OCI-LY3 (cell line): ENCODE data around the gene PLPPR1.

Experiments
- H2AFZ ChIP-seq: fragments of 200-600, 300-600 bp; shearing (Covaris generic); 2 replicates; pipeline ENCODE4 v1.6.0; 2014; ENCODE audit warnings: antibody characterized with exemption, low read depth, low read length
- H3K27ac ChIP-seq: fragments of 200-600, 300-600 bp; sonication (generic); 2 replicates; pipeline ENCODE4 v1.5.1; 2014; ENCODE audit warnings: mild to moderate bottlenecking, low read length, moderate library complexity, mixed read lengths
- H3K27me3 ChIP-seq: fragments of 200-600, 300-600 bp; sonication (generic); 2 replicates; pipeline ENCODE4 v1.6.1; 2014; ENCODE audit warnings: low read depth, low read length, mixed read lengths
- H3K36me3 ChIP-seq: fragments of 200-600, 300-600 bp; sonication (generic); replicated peaks from 2 replicates; pipeline ENCODE3; 2014; ENCODE audit warnings: low read depth, low read length, mixed read lengths
- H3K4me1 ChIP-seq: fragments of 300-600, 200-600 bp; sonication (generic); 2 replicates; pipeline ENCODE4 v1.6.1; 2014; ENCODE audit warnings: low read length, mixed read lengths
- H3K4me2 ChIP-seq: fragments of 200-600, 300-600 bp; sonication (generic); 2 replicates; pipeline ENCODE4 v1.6.1; 2014; ENCODE audit warnings: low read length, mixed read lengths
- H3K4me3 ChIP-seq: fragments of 300-600, 200-600 bp; sonication (generic); 2 replicates; pipeline ENCODE4 v1.5.1; 2014; ENCODE audit warnings: antibody characterized with exemption, mild to moderate bottlenecking, low read length, moderate library complexity
- H3K79me2 ChIP-seq: fragments of 300-600, 200-600 bp; shearing (Covaris generic); 2 replicates; pipeline ENCODE4 v1.6.1; 2014; ENCODE audit warnings: mild to moderate bottlenecking, low read length, mixed read lengths
- H3K9ac ChIP-seq: fragments of 300-600, 200-600 bp; shearing (Covaris generic); 2 replicates; pipeline ENCODE4 v1.6.0; 2014; ENCODE audit warnings: mild to moderate bottlenecking, low read length, moderate library complexity
- H3K9me3 ChIP-seq: fragments of 200-600, 300-600 bp; shearing (Covaris generic); 2 replicates; pipeline ENCODE4 v1.6.1; 2014; ENCODE audit warnings: low read length, mixed read lengths; ENCODE audit not compliant: insufficient read depth
- H4K20me1 ChIP-seq: fragments of 200-600, 300-600 bp; sonication (generic); 2 replicates; pipeline ENCODE4 v1.6.1; 2016; ENCODE audit warnings: low read length, mixed read lengths; ENCODE audit not compliant: insufficient read depth
- CTCF ChIP-seq: fragments of 200-600, 300-600 bp; sonication (generic); IDR thresholded peaks from 2 replicates; pipeline ENCODE4 v1.5.1; 2014; ENCODE audit warnings: antibody characterized with exemption, low read length, low read depth
- EZH2phosphoT487 ChIP-seq: fragments of 200-600 bp; shearing (Covaris generic); IDR thresholded peaks from 2 replicates; pipeline ENCODE4 v1.6.1; 2018; ENCODE audit warnings: antibody characterized with exemption, mixed run types, low read depth

The PLPPR1 gene

GRCh38 chr9:101299901-101300300 lies 271.4 kb downstream of the PLPPR1 start:
- H3K36me3 ChIP-seq: no peaks in the 10 kb centered on the region
- H3K9me3 ChIP-seq: no peaks in the 10 kb centered on the region
- TF ChIP-seq EZH2phosphoT487: no peak
- TF ChIP-seq CTCF: no peak
- H3K79me2 ChIP-seq: no peaks in the 10 kb centered on the region
- no peak overlapping the region for H3K9ac ChIP-seq
- no peak overlapping the region for H3K4me2 ChIP-seq
- no peak overlapping the region for H3K4me3 ChIP-seq
- H3K4me1 ChIP-seq: no peaks in the 10 kb centered on the region
- H2AFZ ChIP-seq: no peak overlapping the region
- H4K20me1 ChIP-seq: no peaks in the 10 kb centered on the region
- H3K27ac ChIP-seq: no peak overlapping the region
- H3K27me3 ChIP-seq: peaks cover 16% of the 10 kb centered on the region; the same call in 1 of the 2 replicates

GRCh38 chr9:101307051-101307450 lies 278.5 kb downstream of the PLPPR1 start:
- TF ChIP-seq CTCF (no peak), EZH2phosphoT487 (no peak)
- Histone ChIP-seq H3K4me2 (no peak overlapping the region), H3K9me3 (no peaks in the 10 kb centered on the region), H3K9ac (no peak overlapping the region), H3K27me3 (peaks cover 51% of the 10 kb centered on the region), H3K4me3 (no peak overlapping the region), H3K27ac (no peak overlapping the region), H4K20me1 (no peaks in the 10 kb centered on the region), H3K36me3 (no peaks in the 10 kb centered on the region), H3K4me1 (no peaks in the 10 kb centered on the region), H3K79me2 (no peaks in the 10 kb centered on the region), H2AFZ (no peak overlapping the region)

DNA sequence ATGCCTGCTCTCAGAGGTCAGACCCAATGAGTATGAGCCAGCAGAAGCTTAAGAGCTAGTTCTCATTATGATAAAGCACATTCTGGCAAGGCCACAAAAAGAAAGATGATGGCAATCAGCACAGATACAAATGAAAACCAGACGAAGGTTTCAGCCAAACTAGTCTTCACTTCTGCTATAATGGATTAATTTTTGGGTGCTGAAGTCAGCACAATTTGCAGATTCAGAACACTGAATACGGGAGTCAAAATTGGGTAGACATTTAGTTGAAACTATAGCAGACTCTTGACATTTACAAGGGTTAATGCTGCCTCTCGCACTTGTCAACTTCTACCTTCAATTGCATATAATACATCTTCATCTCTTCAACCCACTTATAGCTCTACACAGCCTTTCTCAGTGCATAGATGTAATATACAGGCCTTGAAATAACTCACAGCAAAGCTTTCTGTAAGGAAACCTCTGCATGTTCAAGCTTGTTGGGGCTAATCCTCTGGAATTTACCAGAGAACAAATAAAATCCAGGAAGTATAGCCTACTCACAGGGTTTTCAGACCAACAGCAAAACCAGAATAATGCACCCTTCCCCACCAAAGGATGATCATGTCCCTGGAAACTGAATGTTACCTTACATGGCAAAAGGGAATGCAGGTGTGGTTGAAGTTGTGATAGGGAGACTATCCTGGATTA lies 279.1 kb downstream of the PLPPR1 start:
- Histone ChIP-seq H3K79me2 (no peaks in the 10 kb centered on the region), H3K4me1 (no peaks in the 10 kb centered on the region), H3K27me3 (peaks cover 51% of the 10 kb centered on the region), H3K9ac (no peak overlapping the region), H3K4me2 (no peak overlapping the region), H2AFZ (no peak overlapping the region), H3K9me3 (no peaks in the 10 kb centered on the region), H4K20me1 (no peaks in the 10 kb centered on the region), H3K27ac (no peak overlapping the region), H3K4me3 (no peak overlapping the region), H3K36me3 (no peaks in the 10 kb centered on the region)
- TF ChIP-seq EZH2phosphoT487: no peak
- no peak for TF ChIP-seq CTCF

GRCh38 chr9:101309139-101309538 lies 280.6 kb downstream of the PLPPR1 start:
- Histone ChIP-seq H3K4me2 (no peak overlapping the region), H3K79me2 (no peaks in the 10 kb centered on the region), H3K9ac (no peak overlapping the region), H3K4me1 (no peaks in the 10 kb centered on the region), H2AFZ (no peak overlapping the region), H3K36me3 (no peaks in the 10 kb centered on the region), H4K20me1 (no peaks in the 10 kb centered on the region), H3K27ac (no peak overlapping the region), H3K9me3 (no peaks in the 10 kb centered on the region), H3K4me3 (no peak overlapping the region), H3K27me3 (peaks cover 47% of the 10 kb centered on the region)
- no peak for TF ChIP-seq EZH2phosphoT487
- TF ChIP-seq CTCF: no peak
